Tongue (tissue), 2 donors: Measurements from ENCODE around the gene ARIH2. TPM values are rescaled to one million over a fixed set of nuclear protein-coding genes. Genes with fewer than 3 reads are reported as not detected.
A peak's percentile ranks its signal among the peaks of the same experiment; 100 is the strongest.

Experiments
- DNase-seq: peaks from one replicate; pipeline ENCODE4 v3.0.0-alpha.2; 2015
- total RNA-seq: library from RNA; depleted of rRNA; stranded (reverse); fragments of >200 nt; gene quantifications from one replicate; pipeline ENCODE4 v1.2.3, GENCODE V29; 2014

ARIH2 gene
- total RNA-seq, 1 donor from 2014 or later: 116 TPM

GRCh38 chr3:48974076-48974864, 55.6 kb downstream of the ARIH2 start:
- no peak for DNase-seq

- no peak for DNase-seq
These were observed 60.8 kb downstream of the ARIH2 start for GRCh38 chr3:48979451-48979850.

- DNase-seq: no peak
These were observed 61.7 kb downstream of the ARIH2 start for GRCh38 chr3:48980295-48980694.

- no peak for DNase-seq
These were observed 63.4 kb downstream of the ARIH2 start for GRCh38 chr3:48982016-48982415.

GRCh38 chr3:48982686-48983085, 64.0 kb downstream of the ARIH2 start:
- no peak for DNase-seq

GRCh38 chr3:48983096-48983495, 64.5 kb downstream of the ARIH2 start:
- DNase-seq: no peak

- DNase-seq: no peak
These were observed 66.0 kb downstream of the ARIH2 start for GRCh38 chr3:48984663-48985062.

- DNase-seq: no peak
These were observed 67.3 kb downstream of the ARIH2 start for GRCh38 chr3:48985831-48986376.

- DNase-seq: no peak
These were observed 70.6 kb downstream of the ARIH2 start for GRCh38 chr3:48989126-48989795.

- peak; percentile 93 for DNase-seq
These were observed 71.4 kb downstream of the ARIH2 start, which contains the start of gene P4HTM for GRCh38 chr3:48989796-48990635. Gene P4HTM, plus strand, starts transcription at chr3:48990241. Its CDS starts 16 bp downstream, at chr3:48990257.

GRCh38 chr3:48990636-48991469, 72.2 kb downstream of the ARIH2 start:
- DNase-seq: no peak

GRCh38 chr3:48991851-48992545, 73.4 kb downstream of the ARIH2 start:
- no peak for DNase-seq

GRCh38 chr3:48993834-48994233, 75.2 kb downstream of the ARIH2 start:
- no peak for DNase-seq

GRCh38 chr3:48996640-48997039, 78.0 kb downstream of the ARIH2 start:
- no peak for DNase-seq

- no peak for DNase-seq
These were observed 78.5 kb downstream of the ARIH2 start for GRCh38 chr3:48997102-48997635.

- no peak for DNase-seq
These were observed 79.3 kb downstream of the ARIH2 start for GRCh38 chr3:48997714-48998637.

- DNase-seq: no peak
These were observed 80.6 kb downstream of the ARIH2 start for GRCh38 chr3:48999085-48999858.

- no peak for DNase-seq
These were observed 82.5 kb downstream of the ARIH2 start for GRCh38 chr3:49001155-49001554.
